Activated naive CD8-positive, alpha-beta T cell treated with anti-CD3 and anti-CD28 coated beads, Interleukin-2, amount 50 U/mL, for 16 hours (primary cell): Measurements from ENCODE around the gene PSMD1.
"Not testable (repeated sequence)": the region's sequence is repeated elsewhere in the genome, so short reads cannot be mapped to it uniquely, and the experiment has no call there.

Source experiments
- DNase-seq: peaks from one replicate; pipeline ENCODE4 v3.0.0-alpha.2; 2020; ENCODE audit warnings: low read depth, low spot score

PSMD1 gene

GRCh38 chr2:231185050-231185725 is 128.5 kb downstream of the PSMD1 start:
- DNase-seq = no peak

- DNase-seq = no peak
Observed at GRCh38 chr2:231185886-231186285, 129.2 kb downstream of the PSMD1 start.

DNA sequence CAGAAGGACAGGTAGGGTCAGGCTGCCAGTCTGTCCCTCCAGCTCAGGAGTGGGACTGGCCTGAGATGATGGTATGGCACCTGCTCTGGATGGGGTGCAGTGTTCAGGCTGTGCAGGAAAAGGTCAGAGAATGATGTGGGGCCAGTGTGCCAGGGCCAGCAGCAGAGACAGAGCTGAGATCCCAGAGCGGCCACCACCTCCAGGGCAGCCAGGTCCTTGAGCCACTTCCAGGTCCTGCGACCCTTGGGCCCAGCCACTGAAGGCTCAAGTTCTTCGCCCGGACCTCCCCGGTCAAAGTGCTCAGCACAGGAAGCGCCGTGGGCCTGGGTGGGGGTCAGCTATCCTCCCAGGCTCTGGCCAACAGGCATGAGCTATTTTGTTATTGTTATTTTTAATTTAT is 129.7 kb downstream of the PSMD1 start:
- DNase-seq = no peak

DNA sequence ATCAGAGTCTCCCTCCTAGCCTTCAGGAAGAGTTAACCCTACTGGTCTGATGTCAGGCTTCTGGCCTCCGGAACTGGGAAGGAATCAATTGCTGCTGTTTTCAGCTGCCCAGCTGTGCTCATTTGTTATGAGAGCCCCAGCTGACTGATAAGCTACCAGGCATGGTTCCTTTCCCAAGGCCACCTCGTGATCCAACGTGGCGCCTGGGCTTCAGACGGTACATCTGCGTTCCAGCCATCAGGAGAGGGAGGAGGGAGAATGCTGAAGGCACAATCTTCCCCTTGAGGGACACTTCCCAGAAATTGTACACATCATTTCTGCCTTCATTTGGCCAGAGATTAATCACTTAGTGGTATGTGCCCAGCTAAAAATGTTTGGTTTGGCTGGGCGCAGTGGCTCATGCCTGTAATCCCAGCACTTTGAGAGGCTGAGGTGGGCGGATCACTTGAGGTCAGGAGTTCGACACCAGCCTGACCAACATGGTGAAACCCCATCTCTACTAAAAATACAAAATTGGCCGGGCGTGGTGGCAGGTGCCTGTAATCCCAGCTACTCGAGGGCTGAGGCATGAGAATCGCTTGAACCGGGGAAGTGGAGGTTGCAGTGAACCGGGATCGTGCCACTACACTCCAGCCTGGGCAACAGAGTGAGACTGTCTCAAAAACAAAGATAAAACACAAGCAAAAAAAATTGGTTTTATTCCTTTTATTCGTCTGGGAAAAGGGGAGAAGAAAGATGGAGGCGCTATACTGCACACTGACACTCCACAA is 131.3 kb downstream of the PSMD1 start:
- DNase-seq = no peak

GRCh38 chr2:231188506-231189170 is 132.0 kb downstream of the PSMD1 start:
- no peak for DNase-seq

- no peak for DNase-seq
Observed at GRCh38 chr2:231189171-231189530, 132.5 kb downstream of the PSMD1 start.

- DNase-seq = no peak
Observed at GRCh38 chr2:231189571-231190495, 133.2 kb downstream of the PSMD1 start.

- DNase-seq = no peak
Observed at GRCh38 chr2:231190531-231191197, 134.0 kb downstream of the PSMD1 start.

- DNase-seq = no peak
Observed at GRCh38 chr2:231191896-231192872, 135.5 kb downstream of the PSMD1 start.

DNA sequence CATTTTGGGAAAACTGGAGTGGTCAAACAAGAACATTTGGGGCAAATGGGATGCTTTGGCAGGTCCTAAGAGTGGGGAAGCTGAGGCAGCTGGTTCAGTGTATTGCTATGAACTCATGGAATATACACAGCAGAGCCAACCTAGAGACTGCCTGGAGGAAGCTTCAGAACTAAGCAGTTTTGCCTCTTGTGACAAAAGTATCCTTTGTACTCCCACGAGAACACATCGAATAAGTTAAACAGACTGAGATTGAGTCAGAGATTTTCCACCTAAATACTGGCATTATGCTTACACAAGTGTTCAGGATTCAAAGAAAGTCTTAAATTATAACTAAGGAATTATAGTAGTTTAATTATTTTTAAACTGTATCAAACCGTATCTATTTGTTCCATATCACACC is 136.5 kb downstream of the PSMD1 start:
- DNase-seq = no peak

- DNase-seq = no peak
Observed at GRCh38 chr2:231196592-231196991, 139.9 kb downstream of the PSMD1 start.

GRCh38 chr2:231197196-231197595 is 140.5 kb downstream of the PSMD1 start:
- DNase-seq = not testable (repeated sequence)

- no peak for DNase-seq
Observed at GRCh38 chr2:231197706-231198290, 141.1 kb downstream of the PSMD1 start.

GRCh38 chr2:231198291-231199173 is 141.9 kb downstream of the PSMD1 start, which contains the start of gene ARMC9:
TSS of gene ARMC9 (plus strand) at chr2:231198631. CDS start at chr2:231206239, 7,608 bp downstream.
- peak; percentile 35 for DNase-seq

GRCh38 chr2:231199219-231199618 is 142.6 kb downstream of the PSMD1 start:
- DNase-seq = no peak

GRCh38 chr2:231200805-231201474 is 144.3 kb downstream of the PSMD1 start:
- no peak for DNase-seq

DNA sequence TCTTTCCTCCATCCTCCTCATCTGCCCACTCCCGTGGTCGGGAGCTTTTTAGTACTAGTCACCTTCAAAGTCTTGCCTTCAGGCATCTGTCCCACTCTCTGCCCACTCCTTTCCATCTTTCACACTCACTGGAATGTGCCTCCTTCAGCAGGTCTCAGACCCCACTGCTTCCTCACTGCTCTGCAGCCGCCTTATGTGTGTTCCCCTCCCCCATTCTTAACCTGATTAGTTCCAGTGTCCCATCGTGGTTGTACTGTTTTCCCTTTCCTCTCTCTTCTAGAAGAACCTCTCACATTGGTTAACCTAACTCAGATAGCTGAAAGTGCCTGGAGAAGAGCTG is 144.8 kb downstream of the PSMD1 start:
- DNase-seq = no peak

GRCh38 chr2:231203087-231203486 is 146.4 kb downstream of the PSMD1 start:
- DNase-seq = no peak
